B cell (primary cell): Measurements from ENCODE around the gene CHRM1.

Experiments
- EZH2 ChIP-seq: IDR thresholded peaks from 2 replicates; pipeline ENCODE4 v1.6.1; 2012; ENCODE audit warnings: borderline replicate concordance, low read depth, mild to moderate bottlenecking, moderate library complexity, low read length; ENCODE audit not compliant: insufficient read depth, poor library complexity, severe bottlenecking
- TF ChIP-seq, protein P1 (sequence below): fragments of 200-600 bp; IDR thresholded peaks from one replicate; pipeline ENCODE4 v1.8.0; 2022; ENCODE audit warnings: antibody characterized with exemption, mild to moderate bottlenecking

DNA sequence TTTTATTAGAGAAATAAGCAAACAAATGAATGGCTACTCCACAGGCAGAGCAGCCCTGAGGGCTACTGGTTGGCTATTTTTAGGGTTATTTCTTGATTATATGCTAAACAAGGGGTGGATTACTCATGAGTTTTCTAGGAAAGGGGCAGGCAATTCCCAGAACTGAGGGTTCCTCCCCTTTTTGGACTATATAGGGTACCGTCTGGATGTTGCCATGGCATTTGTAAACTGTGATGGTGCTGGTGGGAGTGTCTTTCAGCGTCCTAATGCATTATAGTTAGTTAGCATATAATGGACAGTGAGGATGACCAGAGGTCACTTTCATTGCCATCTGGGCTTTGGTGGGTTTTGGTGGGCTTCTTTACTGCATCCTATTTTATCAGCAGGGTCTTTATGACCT is 44.4 kb upstream of the CHRM1 start:
- TF ChIP-seq, protein P1, sequence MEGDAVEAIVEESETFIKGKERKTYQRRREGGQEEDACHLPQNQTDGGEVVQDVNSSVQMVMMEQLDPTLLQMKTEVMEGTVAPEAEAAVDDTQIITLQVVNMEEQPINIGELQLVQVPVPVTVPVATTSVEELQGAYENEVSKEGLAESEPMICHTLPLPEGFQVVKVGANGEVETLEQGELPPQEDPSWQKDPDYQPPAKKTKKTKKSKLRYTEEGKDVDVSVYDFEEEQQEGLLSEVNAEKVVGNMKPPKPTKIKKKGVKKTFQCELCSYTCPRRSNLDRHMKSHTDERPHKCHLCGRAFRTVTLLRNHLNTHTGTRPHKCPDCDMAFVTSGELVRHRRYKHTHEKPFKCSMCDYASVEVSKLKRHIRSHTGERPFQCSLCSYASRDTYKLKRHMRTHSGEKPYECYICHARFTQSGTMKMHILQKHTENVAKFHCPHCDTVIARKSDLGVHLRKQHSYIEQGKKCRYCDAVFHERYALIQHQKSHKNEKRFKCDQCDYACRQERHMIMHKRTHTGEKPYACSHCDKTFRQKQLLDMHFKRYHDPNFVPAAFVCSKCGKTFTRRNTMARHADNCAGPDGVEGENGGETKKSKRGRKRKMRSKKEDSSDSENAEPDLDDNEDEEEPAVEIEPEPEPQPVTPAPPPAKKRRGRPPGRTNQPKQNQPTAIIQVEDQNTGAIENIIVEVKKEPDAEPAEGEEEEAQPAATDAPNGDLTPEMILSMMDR: no peak
- TF ChIP-seq EZH2: no peak
